HepG2 (cell line): Measurements from ENCODE around the gene ENTPD2. TPM values are rescaled to one million over a fixed set of nuclear protein-coding genes. Genes with fewer than 3 reads are reported as not detected.

ENCODE experiments used
- ARHGAP35 ChIP-seq: sonication (generic); formaldehyde crosslinking; IDR thresholded peaks from 2 replicates; pipeline ENCODE4 v1.9.0; 2022; ENCODE audit warnings: mild to moderate bottlenecking, inconsistent platforms, moderate library complexity, missing genetic modification reagents, borderline replicate concordance
- CENPX ChIP-seq: sonication (generic); formaldehyde crosslinking; IDR thresholded peaks from 2 replicates; pipeline ENCODE4 v1.9.0; 2021; ENCODE audit warnings: mild to moderate bottlenecking, missing genetic modification reagents, moderate library complexity
- CSRNP1 ChIP-seq: sonication (generic); formaldehyde crosslinking; IDR thresholded peaks from 2 replicates; pipeline ENCODE4 v1.8.1; 2023; ENCODE audit warnings: mild to moderate bottlenecking, missing genetic modification reagents
- DPF2 ChIP-seq: sonication (generic); formaldehyde crosslinking; IDR thresholded peaks from 2 replicates; pipeline ENCODE4 v1.4.0; 2020; ENCODE audit warnings: mild to moderate bottlenecking, low read depth, missing genetic modification reagents, borderline replicate concordance
- GZF1 ChIP-seq: sonication (generic); formaldehyde crosslinking; IDR thresholded peaks from 2 replicates; pipeline ENCODE4 v1.5.1; 2020; ENCODE audit warnings: mild to moderate bottlenecking, missing genetic modification reagents
- IRF1 ChIP-seq: sonication (generic); formaldehyde crosslinking; IDR thresholded peaks from 2 replicates; pipeline ENCODE4 v1.4.0; 2020; ENCODE audit warnings: low read depth, mild to moderate bottlenecking, missing genetic modification reagents
- JARID2 ChIP-seq: sonication (generic); formaldehyde crosslinking; IDR thresholded peaks from 2 replicates; pipeline ENCODE4 v1.8.1; 2023; ENCODE audit warnings: missing genetic modification reagents, inconsistent platforms; ENCODE audit not compliant: insufficient replicate concordance
- NR1H2 ChIP-seq: sonication (generic); formaldehyde crosslinking; IDR thresholded peaks from 2 replicates; pipeline ENCODE4 v1.8.1; 2022; ENCODE audit warnings: low read depth, missing genetic modification reagents, borderline replicate concordance
- RBM39 ChIP-seq: fragments of 200-400 bp; formaldehyde crosslinking; IDR thresholded peaks from one replicate; pipeline ENCODE4 v1.6.1; 2018; ENCODE audit warnings: antibody characterized with exemption, mild to moderate bottlenecking, low read depth, low read length; ENCODE audit not compliant: poor library complexity, severe bottlenecking
- RNF219 ChIP-seq: sonication (generic); formaldehyde crosslinking; IDR thresholded peaks from 2 replicates; pipeline ENCODE4 v1.5.0; 2020; ENCODE audit warnings: mild to moderate bottlenecking, missing genetic modification reagents
- TBX3 ChIP-seq: fragments of 450-650 bp; IDR thresholded peaks from 2 replicates; pipeline ENCODE4 v1.6.1; 2017; ENCODE audit warnings: antibody characterized with exemption, mild to moderate bottlenecking, inconsistent platforms, borderline replicate concordance
- UBTF ChIP-seq: sonication (generic); formaldehyde crosslinking; IDR thresholded peaks from 2 replicates; pipeline ENCODE4 v1.4.0; 2020; ENCODE audit warnings: mild to moderate bottlenecking, missing genetic modification reagents
- ZBTB38 ChIP-seq: sonication (generic); formaldehyde crosslinking; IDR thresholded peaks from 2 replicates; pipeline ENCODE4 v1.5.1; 2020; ENCODE audit warnings: mild to moderate bottlenecking, missing genetic modification reagents
- ZBTB39 ChIP-seq: sonication (generic); formaldehyde crosslinking; IDR thresholded peaks from 2 replicates; pipeline ENCODE4 v1.5.0; 2020; ENCODE audit warnings: missing genetic modification reagents
- ZNF256 ChIP-seq: sonication (generic); formaldehyde crosslinking; conservative IDR thresholded peaks from 2 replicates; pipeline ENCODE4 v1.4.0; 2020; ENCODE audit warnings: missing genetic modification reagents
- ZNF44 ChIP-seq: sonication (generic); formaldehyde crosslinking; IDR thresholded peaks from 2 replicates; pipeline ENCODE4 v1.5.1; 2020; ENCODE audit warnings: mild to moderate bottlenecking, missing genetic modification reagents
- ZNF704 ChIP-seq: sonication (generic); formaldehyde crosslinking; IDR thresholded peaks from 2 replicates; pipeline ENCODE4 v1.8.1; 2023; ENCODE audit warnings: mild to moderate bottlenecking, inconsistent platforms, moderate library complexity, missing genetic modification reagents, borderline replicate concordance
- ZNF790 ChIP-seq: sonication (generic); formaldehyde crosslinking; IDR thresholded peaks from 2 replicates; pipeline ENCODE4 v1.8.0; 2022; ENCODE audit warnings: missing genetic modification reagents, mild to moderate bottlenecking, borderline replicate concordance
- ZSCAN25 ChIP-seq: sonication (generic); formaldehyde crosslinking; IDR thresholded peaks from 2 replicates; pipeline ENCODE4 v1.8.0; 2022; ENCODE audit warnings: mild to moderate bottlenecking, missing genetic modification reagents
- polyA plus RNA-seq, 8 experiments: library from polyadenylated mRNA; depleted of rRNA in 3 of 8; stranded (reverse) in 7 of 8; unstranded in 1 of 8; fragments of >200 nt; fragmentation: Illumina TruSeq in 4 of 8; extraction: Trizol in 4 of 8; gene quantifications; 2 replicates each; pipeline versions ENCODE4 v1.2.1 to v1.2.3, GENCODE V29; 2011 to 2016; ENCODE audit warnings: low read depth in 4 of 8, missing spikeins in 1 of 8, mixed read lengths in 1 of 8; ENCODE audit not compliant: insufficient read depth in 1 of 8
- total RNA-seq, 5 experiments: library from RNA; depleted of rRNA; stranded (reverse); fragments of >200 nt; fragmentation: Illumina TruSeq; extraction: Trizol; gene quantifications; 2 replicates each; pipeline ENCODE4 v1.2.3, GENCODE V29; 2016; ENCODE audit warnings: low read depth in 1 of 5

Gene ENTPD2
- total and polyA plus RNA-seq, 2 of the 13 experiments (the other 11 are each of a cell fraction or from before 2014, with no cell fraction given), result 0.95 to 3.2 TPM

GRCh38 chr9:137073992-137074399 lies 20.1 kb upstream of the ENTPD2 start (continued):
- TF ChIP-seq UBTF (CRISPR knock-in tag), result peak; percentile 48; the same call in 1 of the 2 replicates
- no peak for TF ChIP-seq NR1H2 (CRISPR knock-in tag)
- TF ChIP-seq ZNF790, result no peak
- TF ChIP-seq TBX3, result no peak
- peak; percentile 51; the same call in 1 of the 2 replicates for TF ChIP-seq ZBTB38
- TF ChIP-seq ARHGAP35 (CRISPR knock-in tag), result no peak
- TF ChIP-seq GZF1 (CRISPR knock-in tag), result 0 out of 2 replicates have a peak, but pooled peaks have one; percentile 24
- TF ChIP-seq ZSCAN25 (CRISPR knock-in tag), result peak; percentile 99
- no peak for TF ChIP-seq ZNF704 (CRISPR knock-in tag)
- TF ChIP-seq ZNF256 (CRISPR knock-in tag), result 0 out of 2 replicates have a peak, but pooled peaks have one; percentile 34
- TF ChIP-seq ZNF44, result no peak
- no peak for TF ChIP-seq CENPX
- no peak for TF ChIP-seq JARID2
- TF ChIP-seq DPF2 (CRISPR knock-in tag), result no peak
- no peak for TF ChIP-seq IRF1 (CRISPR knock-in tag)
- no peak for TF ChIP-seq CSRNP1 (CRISPR knock-in tag)
- TF ChIP-seq ZBTB39, result no peak
- TF ChIP-seq RNF219 (CRISPR knock-in tag), result no peak
- TF ChIP-seq RBM39, result no peak
